Transverse colon (tissue), 4 donors: Measurements from ENCODE around the gene SYNPO2. TPM values are rescaled to one million over a fixed set of nuclear protein-coding genes. Genes with fewer than 3 reads are reported as not detected.
"Not testable (repeated sequence)": the region's sequence is repeated elsewhere in the genome, so short reads cannot be mapped to it uniquely, and the experiment has no call there.

ENCODE experiments used
- DNase-seq: peaks from one replicate; pipeline ENCODE4 v3.0.0-alpha.2; 2019
- H3K27ac ChIP-seq, 4 donors: fragments of 200-600 bp; sonication (generic); 2 replicates each; pipeline ENCODE4 v1.5.1; 2016 to 2018; ENCODE audit warnings: inconsistent platforms in 4 of 4
- H3K27me3 ChIP-seq: fragments of 200-600 bp; sonication (generic); 2 replicates; pipeline ENCODE4 v1.5.1; 2017; ENCODE audit warnings: inconsistent platforms
- H3K36me3 ChIP-seq, 4 donors: fragments of 200-600 bp; sonication (generic); 2 replicates each; pipeline ENCODE4 v1.5.1; 2017 to 2019; ENCODE audit warnings: inconsistent platforms in 4 of 4
- H3K4me1 ChIP-seq, 4 donors: fragments of 200-600 bp; sonication (generic); 2 replicates each; pipeline ENCODE4 v1.5.1; 2017 to 2020; ENCODE audit warnings: inconsistent platforms in 4 of 4
- H3K4me3 ChIP-seq, 4 donors: fragments of 200-600 bp; sonication (generic); 1 replicate in 1 of 4; 2 replicates in 3 of 4; pipeline versions ENCODE4 v1.5.1 to v1.6.1; 2017 to 2019; ENCODE audit warnings: inconsistent platforms in 4 of 4
- H3K9me3 ChIP-seq, 2 donors: fragments of 200-600 bp; sonication (generic); 2 replicates each; pipeline ENCODE4 v1.5.1; 2017 to 2019; ENCODE audit warnings: inconsistent platforms in 2 of 2
- EP300 ChIP-seq: sonication (generic); formaldehyde crosslinking; IDR thresholded peaks from one replicate; pipeline ENCODE4 v1.6.1; 2017; ENCODE audit warnings: antibody characterized with exemption, low read depth
- POLR2A ChIP-seq: fragments of 450-650 bp; IDR thresholded peaks from one replicate; pipeline ENCODE4 v1.6.1; 2016; ENCODE audit warnings: antibody characterized with exemption, mild to moderate bottlenecking, moderate library complexity
- POLR2AphosphoS5 ChIP-seq, 3 donors: sonication (generic); formaldehyde crosslinking; IDR thresholded peaks; one replicate each; pipeline ENCODE4 v1.6.1; 2016; ENCODE audit warnings: antibody characterized with exemption in 3 of 3
- WGBS, 2 donors: methylation state at CpG; one replicate each; pipeline ENCODE4 v1.1.5; 2018; ENCODE audit warnings: low coverage in 1 of 2; 5-methylcytosine and 5-hydroxymethylcytosine counted together
- in situ Hi-C, 4 donors: fragments of 200-750 bp; cut with MboI; loops; one replicate each; pipeline versions ENCODE4 v1.15.0 to v1.15.1; 2017; ENCODE audit warnings: low sequenced_read_pairs in 3 of 4, low pct_ligation_motif_present in 1 of 4, low pct_unique_long_range_greater_than_20kb in 1 of 4
- intact Hi-C: fragments of 100-400 bp; cut with DNase I; formaldehyde crosslinking; loops from one replicate; pipeline ENCODE4 v1.15.1; 2023; ENCODE audit warnings: low total_unique reads
- total RNA-seq, 4 donors: library from RNA; depleted of rRNA; stranded (reverse); fragments of >200 nt; gene quantifications; one replicate each; pipeline ENCODE4 v1.1.0, GENCODE V29; 2016
- TF ChIP-seq, protein P1 (sequence below), 5 experiments: fragments of 200-600 bp in 3 of 5; fragments of 450-650 bp in 2 of 5; sonication (generic) in 3 of 5; IDR thresholded peaks; 1 replicate in 2 of 5; 2 replicates in 3 of 5; pipeline ENCODE4 v1.5.1; 2016 to 2017; ENCODE audit warnings: antibody characterized with exemption in 5 of 5, inconsistent platforms in 3 of 5, mild to moderate bottlenecking in 2 of 5, moderate library complexity in 1 of 5

The SYNPO2 gene
- total RNA-seq, 4 donors from 2014 or later: 99.7 to 400 (median 145) TPM

DNA sequence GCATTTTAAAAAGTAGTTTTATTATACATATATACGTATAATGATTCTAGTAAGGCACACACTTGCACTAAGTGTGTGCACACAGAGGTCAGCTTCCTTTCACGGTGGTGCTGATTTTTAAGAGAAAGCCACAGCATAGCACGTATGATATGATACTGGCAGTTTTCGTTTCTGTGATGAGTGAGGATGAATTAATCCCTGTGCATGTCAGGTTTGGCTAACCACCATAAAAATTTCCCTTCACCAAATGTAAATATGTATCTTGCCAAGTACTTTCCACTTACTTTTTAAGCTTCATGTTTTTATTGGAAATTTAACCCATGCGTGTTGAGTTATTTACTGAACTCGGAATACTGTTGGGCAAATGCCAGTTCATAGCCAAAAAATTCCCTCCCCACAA, 84.6 kb downstream of the SYNPO2 start:
- 48 to 59% methylated on average over 6 of the region's 6 CpGs for WGBS, 2 donors

DNA sequence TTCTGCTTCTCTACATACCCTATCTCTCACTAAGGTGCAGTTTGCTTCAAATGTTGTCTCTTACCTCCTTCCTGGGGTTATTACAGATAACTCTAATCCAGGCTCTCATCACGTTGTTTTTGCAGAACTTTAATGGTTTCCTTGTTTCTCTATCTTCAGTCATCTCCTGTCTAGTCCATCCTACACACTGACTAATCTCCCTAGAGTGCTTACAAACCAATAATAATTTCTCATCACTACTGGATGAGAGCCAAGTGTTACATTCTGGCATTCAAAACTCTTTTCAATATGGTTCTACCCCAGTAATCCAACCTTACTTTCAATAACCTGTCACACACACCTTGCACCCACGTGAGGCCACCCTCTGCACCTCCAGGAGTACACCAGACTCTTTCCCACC, 86.1 kb downstream of the SYNPO2 start:
- in situ Hi-C loops (loop anchor here (25.0 kb wide), 2 partner anchors 212 to 513 kb away; no protein-coding TSS in a partner anchor), intact Hi-C loops (no loop called here)
- H3K36me3 ChIP-seq: no peaks in the 10 kb centered on the region
- no peaks in the 10 kb centered on the region for H3K27me3 ChIP-seq
- H3K27ac ChIP-seq: peak overlapping the region; percentile 8 to 77 (median 66)
- 47 to 50% methylated on average over 2 of the region's 2 CpGs for WGBS, 2 donors
- no peak for DNase-seq
- H3K4me3 ChIP-seq: no peak overlapping the region
- TF ChIP-seq POLR2A: no peak
- no peak for TF ChIP-seq POLR2AphosphoS5 (IDR thresholded peaks at IDR 0.05)
- TF ChIP-seq, protein P1, sequence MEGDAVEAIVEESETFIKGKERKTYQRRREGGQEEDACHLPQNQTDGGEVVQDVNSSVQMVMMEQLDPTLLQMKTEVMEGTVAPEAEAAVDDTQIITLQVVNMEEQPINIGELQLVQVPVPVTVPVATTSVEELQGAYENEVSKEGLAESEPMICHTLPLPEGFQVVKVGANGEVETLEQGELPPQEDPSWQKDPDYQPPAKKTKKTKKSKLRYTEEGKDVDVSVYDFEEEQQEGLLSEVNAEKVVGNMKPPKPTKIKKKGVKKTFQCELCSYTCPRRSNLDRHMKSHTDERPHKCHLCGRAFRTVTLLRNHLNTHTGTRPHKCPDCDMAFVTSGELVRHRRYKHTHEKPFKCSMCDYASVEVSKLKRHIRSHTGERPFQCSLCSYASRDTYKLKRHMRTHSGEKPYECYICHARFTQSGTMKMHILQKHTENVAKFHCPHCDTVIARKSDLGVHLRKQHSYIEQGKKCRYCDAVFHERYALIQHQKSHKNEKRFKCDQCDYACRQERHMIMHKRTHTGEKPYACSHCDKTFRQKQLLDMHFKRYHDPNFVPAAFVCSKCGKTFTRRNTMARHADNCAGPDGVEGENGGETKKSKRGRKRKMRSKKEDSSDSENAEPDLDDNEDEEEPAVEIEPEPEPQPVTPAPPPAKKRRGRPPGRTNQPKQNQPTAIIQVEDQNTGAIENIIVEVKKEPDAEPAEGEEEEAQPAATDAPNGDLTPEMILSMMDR (IDR thresholded peaks at IDR 0.05): no peak
- no peak for TF ChIP-seq EP300
- no peaks in the 10 kb centered on the region for H3K9me3 ChIP-seq
- peaks cover 0 to 18% (median 7%) of the 10 kb centered on the region in 4 donors for H3K4me1 ChIP-seq

More for the DNA sequence above, 84.6 kb downstream of the SYNPO2 start:
- Histone ChIP-seq H3K4me1 (peaks cover 9 to 32% (median 16%) of the 10 kb centered on the region in 4 donors), H3K27me3 (no peaks in the 10 kb centered on the region), H3K27ac (peak overlapping the region; percentile 8 to 77 (median 66)), H3K36me3 (no peaks in the 10 kb centered on the region), H3K9me3 (no peaks in the 10 kb centered on the region), H3K4me3 (no peak overlapping the region)
- TF ChIP-seq POLR2A: no peak
- TF ChIP-seq POLR2AphosphoS5 (IDR thresholded peaks at IDR 0.05): no peak
- TF ChIP-seq, protein P1 (IDR thresholded peaks at IDR 0.05): no peak
- TF ChIP-seq EP300: no peak
- intact Hi-C loops: no loop called here
- in situ Hi-C loops: no loop called here
- no peak for DNase-seq

DNA sequence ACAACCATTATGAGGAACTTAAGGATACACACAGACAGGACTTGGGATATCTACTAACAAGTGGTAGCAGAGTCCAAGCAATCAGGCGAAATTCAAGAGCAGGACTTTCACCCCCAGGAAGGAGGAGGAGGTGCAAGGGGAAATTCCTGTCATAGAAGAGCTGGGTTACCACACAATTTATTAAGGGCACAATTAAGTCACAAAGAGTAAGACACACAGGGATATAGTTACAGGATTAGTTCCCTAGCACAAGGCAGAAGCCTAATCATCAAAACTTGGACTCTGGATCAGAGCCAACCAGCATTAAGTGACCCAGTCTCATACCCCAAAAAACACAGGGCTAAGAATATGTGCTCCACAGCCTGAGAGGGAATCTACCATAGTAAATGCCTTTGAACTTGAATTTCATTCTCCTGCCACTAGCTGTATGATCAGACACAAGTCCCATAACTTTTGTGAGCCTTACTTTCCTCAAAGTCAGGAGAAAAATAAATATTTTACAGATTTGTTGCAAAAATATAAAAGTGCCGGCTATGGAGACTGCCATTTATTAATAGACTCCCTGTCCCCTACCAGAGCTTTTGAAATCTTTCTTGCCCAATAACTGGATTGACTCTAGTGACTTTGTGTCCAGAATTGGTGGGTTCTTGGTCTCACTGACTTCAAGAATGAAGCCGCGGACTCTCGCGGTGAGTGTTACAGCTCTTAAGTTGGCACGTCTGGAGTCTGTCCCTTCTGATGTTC, 87.0 kb downstream of the SYNPO2 start:
- H3K9me3 ChIP-seq: no peaks in the 10 kb centered on the region
- DNase-seq: no peak
- intact Hi-C loops (no loop called here), in situ Hi-C loops (loop anchor here (25.0 kb wide), 2 partner anchors 213 to 512 kb away; no protein-coding TSS in a partner anchor)
- H3K27ac ChIP-seq: peak overlapping the region; percentile 2 to 77 (median 66)
- WGBS, 2 donors: 64 to 83% methylated on average over 7 of the region's 7 CpGs
- no peaks in the 10 kb centered on the region for H3K36me3 ChIP-seq
- no peaks in the 10 kb centered on the region for H3K27me3 ChIP-seq
- H3K4me3 ChIP-seq: no peak overlapping the region
- H3K4me1 ChIP-seq: peaks cover 0 to 13% (median 7%) of the 10 kb centered on the region in 4 donors
- TF ChIP-seq POLR2A (no peak), POLR2AphosphoS5 (IDR thresholded peaks at IDR 0.05) (no peak), EP300 (no peak)
- TF ChIP-seq, protein P1 (IDR thresholded peaks at IDR 0.05): no peak

DNA sequence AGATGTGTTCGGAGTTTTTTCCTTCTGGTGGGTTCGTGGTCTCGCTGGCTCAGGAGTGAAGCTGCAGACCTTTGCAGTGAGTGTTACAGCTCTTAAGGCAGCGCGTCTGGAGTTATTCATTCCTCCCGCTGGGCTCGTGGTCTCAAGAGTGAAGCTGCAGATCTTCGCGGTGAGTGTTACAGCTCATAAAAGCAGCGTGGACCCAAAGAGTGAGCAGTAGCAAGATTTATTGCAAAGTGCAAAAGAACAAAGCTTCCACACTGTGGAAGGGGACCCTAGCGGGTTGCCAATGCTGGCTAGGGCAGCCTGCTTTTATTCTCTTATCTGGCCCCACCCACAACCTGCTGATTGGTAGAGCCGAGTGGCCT, 87.5 kb downstream of the SYNPO2 start:
- in situ Hi-C loops: loop anchor here (25.0 kb wide), 2 partner anchors 214 to 511 kb away; no protein-coding TSS in a partner anchor
- H3K36me3 ChIP-seq, intact Hi-C loops, H3K9me3 ChIP-seq, H3K4me3 ChIP-seq, H3K27me3 ChIP-seq, DNase-seq: not testable (repeated sequence)
- WGBS, 2 donors: 40 to 92% methylated on average over 2 to 12 of the region's 12 CpGs
- peak overlapping the region; percentile 2 to 77 (median 66) for H3K27ac ChIP-seq
- peaks cover 0 to 12% (median 7%) of the 10 kb centered on the region in 4 donors for H3K4me1 ChIP-seq

DNA sequence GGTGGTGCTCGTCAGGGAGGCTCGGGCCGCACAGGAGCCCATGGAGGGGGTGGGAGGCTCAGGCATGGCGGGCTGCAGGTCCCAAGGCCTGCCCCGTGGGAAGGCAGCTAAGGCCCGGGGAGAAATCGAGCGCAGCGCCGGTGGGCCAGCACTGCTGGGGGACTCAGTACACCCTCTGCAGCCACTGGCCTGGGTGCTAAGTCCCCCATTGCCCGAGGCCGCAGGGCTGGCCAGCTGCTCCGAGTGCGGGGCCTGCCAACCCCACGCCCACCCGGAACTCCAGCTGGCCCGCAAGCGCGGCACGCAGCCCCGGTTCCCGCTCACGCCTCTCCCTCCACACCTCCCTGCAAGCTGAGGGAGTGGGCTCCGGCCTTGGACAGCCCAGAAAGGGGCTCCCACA, 88.4 kb downstream of the SYNPO2 start:
- H3K27me3 ChIP-seq, H3K4me3 ChIP-seq, H3K36me3 ChIP-seq, DNase-seq, intact Hi-C loops, H3K9me3 ChIP-seq: not testable (repeated sequence)
- Histone ChIP-seq H3K27ac (peak overlapping the region in 3 of 4 donors; percentile 11 to 69 (median 25)), H3K4me1 (peaks cover 0 to 15% (median 8%) of the 10 kb centered on the region in 4 donors)
- in situ Hi-C loops: loop anchor here (25.0 kb wide), 2 partner anchors 215 to 510 kb away; no protein-coding TSS in a partner anchor
- WGBS, 2 donors: 82% methylated on average over 21 of the region's 24 CpGs; no CpG with 5 or more reads in 1 of the 2 donors
